Stimulated activated CD4-positive, alpha-beta T cell treated with anti-CD3 and anti-CD28 coated beads, Interleukin-1b, Interleukin-23, amount 100 ng/mL, for 24 hours (primary cell): ENCODE measurements around the gene CBR4.
"Not testable (repeated sequence)": the region's sequence is repeated elsewhere in the genome, so short reads cannot be mapped to it uniquely, and the experiment has no call there.

Experiments
- DNase-seq, 4 experiments: peaks; one replicate each; pipeline ENCODE4 v3.0.0-alpha.2; 2020; ENCODE audit warnings: low read depth in 4 of 4, low spot score in 1 of 4

Gene CBR4

GRCh38 chr4:169035871-169036620 is 26.0 kb upstream of the CBR4 start:
- DNase-seq: not testable (repeated sequence)

GRCh38 chr4:169033660-169034059 is 23.6 kb upstream of the CBR4 start:
- DNase-seq: no peak

GRCh38 chr4:169032883-169033645 is 23.0 kb upstream of the CBR4 start:
- DNase-seq: no peak

- DNase-seq: no peak
These were observed 22.1 kb upstream of the CBR4 start for GRCh38 chr4:169032194-169032593.

GRCh38 chr4:169031392-169031791 is 21.3 kb upstream of the CBR4 start:
- no peak for DNase-seq

- no peak for DNase-seq
These were observed 20.5 kb upstream of the CBR4 start for GRCh38 chr4:169030562-169030982.

- no peak for DNase-seq
These were observed 19.9 kb upstream of the CBR4 start for GRCh38 chr4:169029947-169030346.

- DNase-seq: no peak
These were observed 17.6 kb upstream of the CBR4 start for GRCh38 chr4:169027663-169028062.

- no peak for DNase-seq
These were observed 15.1 kb upstream of the CBR4 start for GRCh38 chr4:169025184-169025583.

- no peak for DNase-seq
These were observed 14.7 kb upstream of the CBR4 start for GRCh38 chr4:169024762-169025161.

- DNase-seq: no peak
These were observed 8.4 kb upstream of the CBR4 start for GRCh38 chr4:169018406-169018805.

GRCh38 chr4:169017971-169018370 is 7.9 kb upstream of the CBR4 start:
- no peak for DNase-seq

- DNase-seq: no peak
These were observed 5.2 kb upstream of the CBR4 start for GRCh38 chr4:169015186-169015623.

GRCh38 chr4:169014586-169014985 is 4.5 kb upstream of the CBR4 start:
- DNase-seq: no peak

GRCh38 chr4:169013396-169013795 is 3.3 kb upstream of the CBR4 start:
- DNase-seq: no peak

- DNase-seq: no peak
These were observed 2.0 kb upstream of the CBR4 start for GRCh38 chr4:169012049-169012448.

- DNase-seq: peak; percentile 17 to 40 (median 25)
These were observed 550 bp downstream of the CBR4 start for GRCh38 chr4:169009286-169010124.

- no peak for DNase-seq
These were observed 4.5 kb downstream of the CBR4 start for GRCh38 chr4:169005453-169006099.

GRCh38 chr4:169000315-169000714 is 9.7 kb downstream of the CBR4 start:
- no peak for DNase-seq

- no peak for DNase-seq
These were observed 10.2 kb downstream of the CBR4 start for GRCh38 chr4:168999809-169000208.

GRCh38 chr4:168998596-168998995 is 11.5 kb downstream of the CBR4 start:
- DNase-seq: no peak
